Measurements from ENCODE around the gene ENOX1. TPM values are rescaled to one million over a fixed set of nuclear protein-coding genes. Genes with fewer than 3 reads are reported as not detected.

Gene ENOX1
- total RNA-seq, 1 donor, result 7.4 TPM

- TF ChIP-seq CTCF (IDR thresholded peaks at IDR 0.05; ENCODE audit: insufficient read depth, low read length), result no peak
- H3K4me3 ChIP-seq (ENCODE audit: low read depth, low read length), result no peak overlapping the region
- DNase-seq (ENCODE audit: low read depth), result no peak
Measured at GRCh38 chr13:43200736-43201135, 586.0 kb downstream of the ENOX1 start.

GRCh38 chr13:43200307-43200706, 586.5 kb downstream of the ENOX1 start:
- no peak for TF ChIP-seq CTCF (IDR thresholded peaks at IDR 0.05; ENCODE audit: insufficient read depth, low read length)
- H3K4me3 ChIP-seq (ENCODE audit: low read depth, low read length), result no peak overlapping the region
- no peak for DNase-seq (ENCODE audit: low read depth)

GRCh38 chr13:43196750-43197370, 589.9 kb downstream of the ENOX1 start:
- no peak for TF ChIP-seq CTCF (IDR thresholded peaks at IDR 0.05; ENCODE audit: insufficient read depth, low read length)

GRCh38 chr13:43196086-43196621, 590.6 kb downstream of the ENOX1 start:
- no peak overlapping the region for H3K4me3 ChIP-seq (ENCODE audit: low read depth, low read length)
- peak; percentile 45 for DNase-seq (ENCODE audit: low read depth)
- peak; percentile 9 for TF ChIP-seq CTCF (IDR thresholded peaks at IDR 0.05; ENCODE audit: insufficient read depth, low read length)

More at GRCh38 chr13:43196750-43197370, 589.9 kb downstream of the ENOX1 start:
- no peak overlapping the region for H3K4me3 ChIP-seq (ENCODE audit: low read depth, low read length)
- DNase-seq (ENCODE audit: low read depth), result no peak

- DNase-seq (ENCODE audit: low read depth), result no peak
- no peak overlapping the region for H3K4me3 ChIP-seq (ENCODE audit: low read depth, low read length)
- TF ChIP-seq CTCF (IDR thresholded peaks at IDR 0.05; ENCODE audit: insufficient read depth, low read length), result no peak
Measured at GRCh38 chr13:43195551-43195950, 591.2 kb downstream of the ENOX1 start.

- no peak overlapping the region for H3K4me3 ChIP-seq (ENCODE audit: low read depth, low read length)
- no peak for TF ChIP-seq CTCF (IDR thresholded peaks at IDR 0.05; ENCODE audit: insufficient read depth, low read length)
- no peak for DNase-seq (ENCODE audit: low read depth)
Measured at GRCh38 chr13:43195112-43195511, 591.7 kb downstream of the ENOX1 start.
